SK-N-SH treated with all-trans-retinoic acid at 6 μM for 48 hours (cell line): ENCODE measurements around the gene DCST2.

Source experiments
- ATAC-seq: fragments of 200-7000 bp; cut with Tn5 transposase; 3 replicates; pipeline ENCODE4 v1.9.1; 2020; ENCODE audit warnings: mild to moderate bottlenecking, moderate library complexity
- ARNTL ChIP-seq: fragments of 450-650 bp; formaldehyde crosslinking; IDR thresholded peaks from 2 replicates; pipeline ENCODE4 v1.5.0; 2020; ENCODE audit warnings: low read depth, mild to moderate bottlenecking, moderate library complexity, borderline replicate concordance
- BACH2 ChIP-seq: fragments of 250-450 bp; sonication (Bioruptor Pico); IDR thresholded peaks from 2 replicates; pipeline ENCODE4 v1.9.0; 2021; ENCODE audit warnings: mild to moderate bottlenecking, borderline replicate concordance
- CSDC2 ChIP-seq: fragments of 250-450 bp; sonication (Bioruptor Pico); IDR thresholded peaks from 2 replicates; pipeline ENCODE4 v1.5.0; 2020; ENCODE audit warnings: mild to moderate bottlenecking, moderate library complexity
- ESRRG ChIP-seq: fragments of 250-450 bp; sonication (Bioruptor Pico); IDR thresholded peaks from 2 replicates; pipeline ENCODE4 v1.6.1; 2021; ENCODE audit warnings: mild to moderate bottlenecking
- GLIS3 ChIP-seq: fragments of 250-450 bp; sonication (Bioruptor Pico); IDR thresholded peaks from 2 replicates; pipeline ENCODE4 v1.5.0; 2020; ENCODE audit warnings: mild to moderate bottlenecking, moderate library complexity
- ISL1 ChIP-seq: fragments of 250-450 bp; sonication (Bioruptor Pico); IDR thresholded peaks from 2 replicates; pipeline ENCODE4 v2.1.2; 2022; ENCODE audit warnings: mild to moderate bottlenecking, moderate library complexity
- OSR1 ChIP-seq: fragments of 250-450 bp; sonication (Bioruptor Pico); IDR thresholded peaks from 2 replicates; pipeline ENCODE4 v1.8.0; 2022; ENCODE audit warnings: moderate library complexity, mild to moderate bottlenecking, inconsistent platforms
- PPARA ChIP-seq: fragments of 250-450 bp; sonication (Bioruptor Pico); IDR thresholded peaks from 2 replicates; pipeline ENCODE4 v1.5.0; 2020; ENCODE audit warnings: mild to moderate bottlenecking, borderline replicate concordance
- RARB ChIP-seq: fragments of 250-450 bp; sonication (Bioruptor Pico); IDR thresholded peaks from 2 replicates; pipeline ENCODE4 v1.8.0; 2021; ENCODE audit warnings: mild to moderate bottlenecking, moderate library complexity
- SNAI2 ChIP-seq: fragments of 250-450 bp; sonication (Bioruptor Pico); IDR thresholded peaks from 2 replicates; pipeline ENCODE4 v1.5.0; 2020; ENCODE audit warnings: mild to moderate bottlenecking, moderate library complexity
- TCF4 ChIP-seq: fragments of 250-450 bp; sonication (Bioruptor Pico); IDR thresholded peaks from 2 replicates; pipeline ENCODE4 v1.8.0; 2021; ENCODE audit warnings: mild to moderate bottlenecking, moderate library complexity, borderline replicate concordance
- TSHZ2 ChIP-seq: fragments of 250-450 bp; sonication (Bioruptor Pico); IDR thresholded peaks from 2 replicates; pipeline ENCODE4 v1.5.0; 2020; ENCODE audit warnings: mild to moderate bottlenecking, moderate library complexity
- ZC3H10 ChIP-seq: fragments of 250-450 bp; sonication (Bioruptor Pico); IDR thresholded peaks from 2 replicates; pipeline ENCODE4 v1.5.1; 2021; ENCODE audit warnings: mild to moderate bottlenecking, moderate library complexity
- ZFP3 ChIP-seq: fragments of 250-450 bp; sonication (Bioruptor Pico); IDR thresholded peaks from 2 replicates; pipeline ENCODE4 v1.5.0; 2020; ENCODE audit warnings: mild to moderate bottlenecking, moderate library complexity
- ZFP30 ChIP-seq: fragments of 450-650 bp; formaldehyde crosslinking; IDR thresholded peaks from 2 replicates; pipeline ENCODE4 v1.5.0; 2022; ENCODE audit warnings: mild to moderate bottlenecking, moderate library complexity
- ZNF565 ChIP-seq: fragments of 450-650 bp; formaldehyde crosslinking; conservative IDR thresholded peaks from 2 replicates; pipeline ENCODE4 v1.5.0; 2020; ENCODE audit warnings: low read depth, mild to moderate bottlenecking, moderate library complexity
- ZNF70 ChIP-seq: fragments of 450-650 bp; formaldehyde crosslinking; IDR thresholded peaks from 2 replicates; pipeline ENCODE4 v1.5.0; 2020; ENCODE audit warnings: mild to moderate bottlenecking, moderate library complexity
- ZNF8 ChIP-seq: fragments of 450-650 bp; formaldehyde crosslinking; IDR thresholded peaks from 2 replicates; pipeline ENCODE4 v1.5.0; 2020; ENCODE audit warnings: mild to moderate bottlenecking, moderate library complexity
- TF ChIP-seq, protein P1 (sequence below): fragments of 250-450 bp; sonication (Bioruptor Pico); IDR thresholded peaks from 2 replicates; pipeline ENCODE4 v1.5.1; 2021; ENCODE audit warnings: mild to moderate bottlenecking, moderate library complexity
- TF ChIP-seq, protein P2 (sequence below): fragments of 250-450 bp; sonication (Bioruptor Pico); IDR thresholded peaks from 2 replicates; pipeline ENCODE4 v1.5.1; 2020; ENCODE audit warnings: low read depth, mild to moderate bottlenecking, moderate library complexity
- TF ChIP-seq, protein P3 (sequence below): fragments of 250-450 bp; sonication (Bioruptor Pico); IDR thresholded peaks from 2 replicates; pipeline ENCODE4 v1.8.0; 2021; ENCODE audit warnings: low read depth, mild to moderate bottlenecking, moderate library complexity, borderline replicate concordance

Gene DCST2

DNA sequence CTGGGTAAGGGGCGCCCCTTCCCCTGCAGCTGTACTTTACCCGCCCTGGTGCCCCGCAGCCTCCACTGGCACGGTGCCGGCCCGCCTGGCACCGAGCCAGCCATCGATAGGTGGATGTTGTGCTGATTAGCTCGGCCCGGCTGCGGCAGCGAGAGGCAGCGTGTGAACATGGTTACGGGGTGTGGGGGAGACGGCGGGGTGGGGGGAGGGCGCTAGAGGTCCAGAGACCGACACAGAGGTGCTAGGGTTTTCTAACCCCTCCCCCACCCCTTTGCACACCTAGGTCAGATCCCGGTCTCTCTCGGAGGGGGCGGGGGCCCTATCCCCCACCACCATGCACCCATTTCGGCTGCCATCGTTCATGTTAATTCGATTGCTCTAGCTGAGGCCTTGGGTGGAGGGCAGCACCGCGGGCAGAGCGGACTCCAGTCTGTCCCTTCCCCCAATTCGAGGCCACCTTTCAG lies 36.6 kb upstream of the DCST2 start:
- ATAC-seq, result no peak
- TF ChIP-seq ZNF565 (CRISPR knock-in tag) (no peak), BACH2 (no peak), OSR1 (no peak), ZFP3 (CRISPR knock-in tag) (no peak), ZFP30 (no peak), SNAI2 (CRISPR knock-in tag) (no peak), ARNTL (CRISPR knock-in tag) (no peak), PPARA (no peak), ZNF70 (CRISPR knock-in tag) (no peak)
- TF ChIP-seq, protein P1, sequence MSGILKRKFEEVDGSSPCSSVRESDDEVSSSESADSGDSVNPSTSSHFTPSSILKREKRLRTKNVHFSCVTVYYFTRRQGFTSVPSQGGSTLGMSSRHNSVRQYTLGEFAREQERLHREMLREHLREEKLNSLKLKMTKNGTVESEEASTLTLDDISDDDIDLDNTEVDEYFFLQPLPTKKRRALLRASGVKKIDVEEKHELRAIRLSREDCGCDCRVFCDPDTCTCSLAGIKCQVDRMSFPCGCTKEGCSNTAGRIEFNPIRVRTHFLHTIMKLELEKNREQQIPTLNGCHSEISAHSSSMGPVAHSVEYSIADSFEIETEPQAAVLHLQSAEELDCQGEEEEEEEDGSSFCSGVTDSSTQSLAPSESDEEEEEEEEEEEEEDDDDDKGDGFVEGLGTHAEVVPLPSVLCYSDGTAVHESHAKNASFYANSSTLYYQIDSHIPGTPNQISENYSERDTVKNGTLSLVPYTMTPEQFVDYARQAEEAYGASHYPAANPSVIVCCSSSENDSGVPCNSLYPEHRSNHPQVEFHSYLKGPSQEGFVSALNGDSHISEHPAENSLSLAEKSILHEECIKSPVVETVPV, result no peak
- TF ChIP-seq, protein P2, sequence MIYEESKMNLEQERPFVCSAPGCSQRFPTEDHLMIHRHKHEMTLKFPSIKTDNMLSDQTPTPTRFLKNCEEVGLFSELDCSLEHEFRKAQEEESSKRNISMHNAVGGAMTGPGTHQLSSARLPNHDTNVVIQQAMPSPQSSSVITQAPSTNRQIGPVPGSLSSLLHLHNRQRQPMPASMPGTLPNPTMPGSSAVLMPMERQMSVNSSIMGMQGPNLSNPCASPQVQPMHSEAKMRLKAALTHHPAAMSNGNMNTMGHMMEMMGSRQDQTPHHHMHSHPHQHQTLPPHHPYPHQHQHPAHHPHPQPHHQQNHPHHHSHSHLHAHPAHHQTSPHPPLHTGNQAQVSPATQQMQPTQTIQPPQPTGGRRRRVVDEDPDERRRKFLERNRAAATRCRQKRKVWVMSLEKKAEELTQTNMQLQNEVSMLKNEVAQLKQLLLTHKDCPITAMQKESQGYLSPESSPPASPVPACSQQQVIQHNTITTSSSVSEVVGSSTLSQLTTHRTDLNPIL (CRISPR knock-in tag), result no peak
- TF ChIP-seq, protein P3, sequence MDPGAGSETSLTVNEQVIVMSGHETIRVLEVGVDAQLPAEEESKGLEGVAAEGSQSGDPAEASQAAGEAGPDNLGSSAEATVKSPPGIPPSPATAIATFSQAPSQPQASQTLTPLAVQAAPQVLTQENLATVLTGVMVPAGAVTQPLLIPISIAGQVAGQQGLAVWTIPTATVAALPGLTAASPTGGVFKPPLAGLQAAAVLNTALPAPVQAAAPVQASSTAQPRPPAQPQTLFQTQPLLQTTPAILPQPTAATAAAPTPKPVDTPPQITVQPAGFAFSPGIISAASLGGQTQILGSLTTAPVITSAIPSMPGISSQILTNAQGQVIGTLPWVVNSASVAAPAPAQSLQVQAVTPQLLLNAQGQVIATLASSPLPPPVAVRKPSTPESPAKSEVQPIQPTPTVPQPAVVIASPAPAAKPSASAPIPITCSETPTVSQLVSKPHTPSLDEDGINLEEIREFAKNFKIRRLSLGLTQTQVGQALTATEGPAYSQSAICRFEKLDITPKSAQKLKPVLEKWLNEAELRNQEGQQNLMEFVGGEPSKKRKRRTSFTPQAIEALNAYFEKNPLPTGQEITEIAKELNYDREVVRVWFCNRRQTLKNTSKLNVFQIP (CRISPR knock-in tag), result no peak

DNA sequence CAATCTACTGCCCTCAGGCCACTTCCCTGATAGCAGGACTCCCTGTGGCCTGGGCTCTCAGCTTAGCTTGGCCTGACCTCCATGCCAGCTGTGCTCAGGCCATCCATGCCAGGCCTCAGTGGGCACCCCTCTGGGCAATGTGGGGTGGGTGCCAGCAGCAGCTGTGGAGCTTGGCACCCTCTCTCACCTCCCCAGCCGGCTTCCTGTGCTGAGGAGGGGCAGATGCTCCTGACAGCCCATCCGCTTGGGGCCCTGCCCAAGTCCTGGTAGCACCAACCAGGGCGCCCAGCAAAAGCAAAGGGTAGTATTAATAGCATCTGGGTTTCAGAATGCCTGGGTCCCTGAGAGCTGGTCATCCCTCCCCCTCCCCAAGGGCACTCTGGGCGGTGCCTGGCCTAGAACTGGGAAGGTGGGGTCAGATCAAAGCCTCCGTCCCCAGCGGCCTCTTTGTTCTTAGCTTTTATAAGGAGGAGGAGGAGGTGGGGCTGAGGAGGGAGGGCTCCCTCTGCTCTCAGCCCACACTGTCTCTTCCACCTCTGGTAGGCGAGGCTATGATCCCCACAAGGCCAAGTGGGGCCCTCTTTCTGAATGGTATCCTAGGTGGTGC lies 36.1 kb upstream of the DCST2 start:
- TF ChIP-seq ZNF8 (CRISPR knock-in tag) (no peak), ZC3H10 (no peak), ARNTL (CRISPR knock-in tag) (no peak), RARB (CRISPR knock-in tag) (no peak), TCF4 (no peak), ZNF565 (CRISPR knock-in tag) (no peak)
- TF ChIP-seq, all 23 proteins: peak for 0
- no peak for ATAC-seq

- TF ChIP-seq ARNTL (CRISPR knock-in tag) (no peak), ESRRG (CRISPR knock-in tag) (no peak), SNAI2 (CRISPR knock-in tag) (no peak), TCF4 (no peak), ISL1 (no peak)
- TF ChIP-seq, protein P3 (CRISPR knock-in tag), result no peak
- no peak for ATAC-seq
Measured at GRCh38 chr1:155068599-155068998, 35.0 kb upstream of the DCST2 start.

DNA sequence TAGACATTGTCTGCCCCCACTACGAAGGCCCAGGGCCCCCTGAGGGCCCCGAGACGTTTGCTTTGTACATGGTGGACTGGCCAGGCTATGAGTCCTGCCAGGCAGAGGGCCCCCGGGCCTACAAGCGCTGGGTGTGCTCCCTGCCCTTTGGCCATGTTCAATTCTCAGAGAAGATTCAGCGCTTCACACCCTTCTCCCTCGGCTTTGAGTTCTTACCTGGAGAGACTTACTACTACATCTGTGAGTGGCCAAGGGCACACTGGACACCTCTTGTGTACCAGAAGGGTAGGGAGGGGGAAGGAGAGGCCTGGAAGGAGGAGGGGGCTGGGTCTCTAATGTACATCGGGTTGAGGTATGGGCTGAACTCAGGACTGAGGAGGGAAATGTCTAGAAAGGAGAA lies 33.2 kb upstream of the DCST2 start:
- ATAC-seq, result no peak
- TF ChIP-seq CSDC2 (CRISPR knock-in tag) (no peak), ISL1 (no peak), SNAI2 (CRISPR knock-in tag) (no peak), RARB (CRISPR knock-in tag) (no peak), PPARA (no peak), GLIS3 (CRISPR knock-in tag) (no peak), BACH2 (no peak), ZNF70 (CRISPR knock-in tag) (no peak), TCF4 (no peak), ESRRG (CRISPR knock-in tag) (no peak), ZC3H10 (no peak), ZNF8 (CRISPR knock-in tag) (no peak), OSR1 (no peak), ZFP30 (no peak), TSHZ2 (no peak)
- TF ChIP-seq, protein P1, result no peak
- TF ChIP-seq, protein P2 (CRISPR knock-in tag), result no peak
